Measurements from ENCODE around the gene PDXP. TPM values are rescaled to one million over a fixed set of nuclear protein-coding genes. Genes with fewer than 3 reads are reported as not detected.

PDXP gene
- total RNA-seq, 1 experiment from 2014 or later = 17.6 TPM

- Histone ChIP-seq H3K4me3 (ENCODE audit: low read depth in 2 of 2, low read length in 2 of 2) (no peak overlapping the region), H3K27me3 (ENCODE audit: control insufficient read depth, insufficient read depth, low read length) (no peaks in the 10 kb centered on the region), H3K27ac (ENCODE audit: low read length) (no peak overlapping the region), H3K9me3 (ENCODE audit: control insufficient read depth, insufficient read depth, low read depth, low read length) (no peaks in the 10 kb centered on the region), H3K4me1 (ENCODE audit: control insufficient read depth, insufficient read depth, low read length) (no peaks in the 10 kb centered on the region), H3K36me3 (ENCODE audit: control insufficient read depth, insufficient read depth, low read length) (no peaks in the 10 kb centered on the region)
- intact Hi-C loops (cut with micrococcal nuclease; ENCODE audit: unreplicated experiment) = no loop called here
- TF ChIP-seq POLR2AphosphoS5 (IDR thresholded peaks at IDR 0.05; ENCODE audit: low read depth, low read length) = no peak
- TF ChIP-seq, protein P1, sequence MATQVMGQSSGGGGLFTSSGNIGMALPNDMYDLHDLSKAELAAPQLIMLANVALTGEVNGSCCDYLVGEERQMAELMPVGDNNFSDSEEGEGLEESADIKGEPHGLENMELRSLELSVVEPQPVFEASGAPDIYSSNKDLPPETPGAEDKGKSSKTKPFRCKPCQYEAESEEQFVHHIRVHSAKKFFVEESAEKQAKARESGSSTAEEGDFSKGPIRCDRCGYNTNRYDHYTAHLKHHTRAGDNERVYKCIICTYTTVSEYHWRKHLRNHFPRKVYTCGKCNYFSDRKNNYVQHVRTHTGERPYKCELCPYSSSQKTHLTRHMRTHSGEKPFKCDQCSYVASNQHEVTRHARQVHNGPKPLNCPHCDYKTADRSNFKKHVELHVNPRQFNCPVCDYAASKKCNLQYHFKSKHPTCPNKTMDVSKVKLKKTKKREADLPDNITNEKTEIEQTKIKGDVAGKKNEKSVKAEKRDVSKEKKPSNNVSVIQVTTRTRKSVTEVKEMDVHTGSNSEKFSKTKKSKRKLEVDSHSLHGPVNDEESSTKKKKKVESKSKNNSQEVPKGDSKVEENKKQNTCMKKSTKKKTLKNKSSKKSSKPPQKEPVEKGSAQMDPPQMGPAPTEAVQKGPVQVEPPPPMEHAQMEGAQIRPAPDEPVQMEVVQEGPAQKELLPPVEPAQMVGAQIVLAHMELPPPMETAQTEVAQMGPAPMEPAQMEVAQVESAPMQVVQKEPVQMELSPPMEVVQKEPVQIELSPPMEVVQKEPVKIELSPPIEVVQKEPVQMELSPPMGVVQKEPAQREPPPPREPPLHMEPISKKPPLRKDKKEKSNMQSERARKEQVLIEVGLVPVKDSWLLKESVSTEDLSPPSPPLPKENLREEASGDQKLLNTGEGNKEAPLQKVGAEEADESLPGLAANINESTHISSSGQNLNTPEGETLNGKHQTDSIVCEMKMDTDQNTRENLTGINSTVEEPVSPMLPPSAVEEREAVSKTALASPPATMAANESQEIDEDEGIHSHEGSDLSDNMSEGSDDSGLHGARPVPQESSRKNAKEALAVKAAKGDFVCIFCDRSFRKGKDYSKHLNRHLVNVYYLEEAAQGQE (IDR thresholded peaks at IDR 0.05; ENCODE audit: insufficient read depth in 1 of 2, low read depth in 2 of 2, low read length in 1 of 2) = no peak
- TF ChIP-seq TCF7L2 (IDR thresholded peaks at IDR 0.05; ENCODE audit: low read depth, low read length) = no peak
- no peak for TF ChIP-seq SIN3A (IDR thresholded peaks at IDR 0.05; ENCODE audit: borderline replicate concordance, insufficient read depth, low read depth, low read length)
- TF ChIP-seq CTCF (IDR thresholded peaks at IDR 0.05) = no peak
- DNase-seq (ENCODE audit: low read depth, low spot score) (no peak), ATAC-seq (no peak)
- no TSS peak for BruUV-seq (replicated peaks)
- in situ Hi-C loops (cut with HindIII; ENCODE audit: low pct_unique_long_range_greater_than_20kb, low sequenced_read_pairs) = no loop called here
- CTCF ChIA-PET = no interaction called here
- POLR2A ChIA-PET = no interaction called here
Observed at GRCh38 chr22:37647317-37647716, 11.2 kb upstream of the PDXP start.

DNA sequence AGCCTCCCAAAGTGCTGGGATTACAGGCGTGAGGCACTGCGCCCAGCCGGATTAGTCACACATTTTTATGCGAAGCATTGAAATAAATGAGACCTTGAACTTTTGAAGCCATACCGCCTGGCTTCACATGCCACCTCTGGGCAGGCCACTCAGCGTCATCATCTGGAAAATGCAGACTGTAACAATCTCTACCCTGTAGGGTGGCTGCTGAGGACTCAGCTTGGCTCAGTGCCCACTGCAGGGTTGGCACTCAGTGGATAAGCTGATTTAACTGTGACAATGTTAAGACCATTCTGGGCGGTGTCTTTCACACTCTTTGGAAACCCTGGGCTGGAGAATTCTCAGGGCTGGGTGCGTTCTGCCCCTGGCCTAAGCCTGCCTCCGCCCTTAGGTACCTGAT lies 10.6 kb upstream of the PDXP start:
- no TSS peak for BruUV-seq (replicated peaks)
- Histone ChIP-seq H3K27ac (ENCODE audit: low read length) (no peak overlapping the region), H3K4me3 (ENCODE audit: low read depth in 2 of 2, low read length in 2 of 2) (no peak overlapping the region), H3K27me3 (ENCODE audit: control insufficient read depth, insufficient read depth, low read length) (no peaks in the 10 kb centered on the region), H3K36me3 (ENCODE audit: control insufficient read depth, insufficient read depth, low read length) (no peaks in the 10 kb centered on the region), H3K4me1 (ENCODE audit: control insufficient read depth, insufficient read depth, low read length) (no peaks in the 10 kb centered on the region), H3K9me3 (ENCODE audit: control insufficient read depth, insufficient read depth, low read depth, low read length) (no peaks in the 10 kb centered on the region)
- CTCF ChIA-PET = no interaction called here
- TF ChIP-seq TCF7L2 (IDR thresholded peaks at IDR 0.05; ENCODE audit: low read depth, low read length) (no peak), SIN3A (IDR thresholded peaks at IDR 0.05; ENCODE audit: borderline replicate concordance, insufficient read depth, low read depth, low read length) (no peak)
- POLR2A ChIA-PET = no interaction called here
- ATAC-seq = no peak
- DNase-seq (ENCODE audit: low read depth, low spot score) = no peak
- in situ Hi-C loops (cut with HindIII; ENCODE audit: low pct_unique_long_range_greater_than_20kb, low sequenced_read_pairs) = no loop called here
- intact Hi-C loops (cut with micrococcal nuclease; ENCODE audit: unreplicated experiment) = no loop called here

DNA sequence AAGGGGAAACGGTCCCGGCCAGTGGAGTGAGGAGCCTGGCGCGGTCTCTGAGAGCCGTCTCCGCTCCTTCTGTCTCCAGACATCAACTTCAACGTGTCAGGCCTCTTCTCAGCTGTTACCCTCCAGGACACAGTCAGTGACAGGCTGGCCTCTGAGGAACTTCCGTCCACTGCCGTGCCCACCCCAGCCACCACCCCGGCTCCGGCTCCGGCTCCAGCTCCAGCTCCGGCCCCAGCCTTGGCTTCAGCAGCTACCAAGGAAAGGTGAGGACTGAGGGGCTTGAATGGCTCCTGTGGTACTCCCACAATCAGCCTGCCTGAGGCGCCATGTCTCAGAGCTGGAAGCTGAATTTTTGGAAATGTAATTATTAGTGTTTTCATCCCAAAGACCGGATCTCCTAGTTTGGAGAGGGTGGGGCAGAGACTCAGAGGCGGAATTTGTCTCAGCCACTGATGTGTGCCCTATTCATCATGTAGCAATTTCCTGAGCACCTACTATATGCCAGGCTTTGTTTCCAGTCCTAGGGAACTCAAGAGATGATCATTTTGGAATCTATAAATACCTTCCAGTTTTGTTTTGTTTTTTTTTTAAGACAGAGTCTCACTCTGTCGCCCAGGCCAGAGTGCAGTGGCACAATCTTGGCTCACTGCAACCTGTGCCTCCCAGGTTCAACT lies 7.9 kb upstream of the PDXP start:
- Histone ChIP-seq H3K27me3 (ENCODE audit: control insufficient read depth, insufficient read depth, low read length) (no peaks in the 10 kb centered on the region), H3K9me3 (ENCODE audit: control insufficient read depth, insufficient read depth, low read depth, low read length) (no peaks in the 10 kb centered on the region), H3K4me3 (ENCODE audit: low read depth in 2 of 2, low read length in 2 of 2) (no peak overlapping the region), H3K27ac (ENCODE audit: low read length) (no peak overlapping the region), H3K4me1 (ENCODE audit: control insufficient read depth, insufficient read depth, low read length) (no peaks in the 10 kb centered on the region), H3K36me3 (ENCODE audit: control insufficient read depth, insufficient read depth, low read length) (no peaks in the 10 kb centered on the region)
- DNase-seq (ENCODE audit: low read depth, low spot score) (no peak), ATAC-seq (no peak)
- TF ChIP-seq SIN3A (IDR thresholded peaks at IDR 0.05; ENCODE audit: borderline replicate concordance, insufficient read depth, low read depth, low read length) (no peak), CTCF (IDR thresholded peaks at IDR 0.05) (no peak), POLR2AphosphoS5 (IDR thresholded peaks at IDR 0.05; ENCODE audit: low read depth, low read length) (no peak), TCF7L2 (IDR thresholded peaks at IDR 0.05; ENCODE audit: low read depth, low read length) (no peak)
- TF ChIP-seq, protein P1 (IDR thresholded peaks at IDR 0.05; ENCODE audit: insufficient read depth in 1 of 2, low read depth in 2 of 2, low read length in 1 of 2) = no peak
- in situ Hi-C loops (cut with HindIII; ENCODE audit: low pct_unique_long_range_greater_than_20kb, low sequenced_read_pairs) = no loop called here
- CTCF ChIA-PET = no interaction called here
- no TSS peak for BruUV-seq (replicated peaks)
- intact Hi-C loops (cut with micrococcal nuclease; ENCODE audit: unreplicated experiment) = no loop called here
- POLR2A ChIA-PET = interaction anchor here (0.5 kb wide), 1 partner anchor 24 kb away, joined by 7 read pairs; no protein-coding TSS in a partner anchor

All from Panc1 (cell line).